ENCODE measurements around the gene SCGB1A1. TPM values are rescaled to one million over a fixed set of nuclear protein-coding genes. Genes with fewer than 3 reads are reported as not detected.
A peak's percentile ranks its signal among the peaks of the same experiment; 100 is the strongest.

SCGB1A1 gene
- total RNA-seq, 1 donor from 2014 or later, result not detected

GRCh38 chr11:62418136-62418535 lies 697 bp upstream of the SCGB1A1 start:
- Mint-ChIP-seq H3K27me3 (peaks cover 2% of the 10 kb centered on the region), H3K27ac (no peak overlapping the region), H3K4me1 (ENCODE audit: unreplicated experiment) (peaks cover 19% of the 10 kb centered on the region), H3K4me3 (no peak overlapping the region), H3K9me3 (no peaks in the 10 kb centered on the region), H3K36me3 (no peaks in the 10 kb centered on the region)
- no peak for TF ChIP-seq CTCF (conservative IDR thresholded peaks at IDR 0.05)
- DNase-seq (ENCODE audit: extremely low spot score, unreplicated experiment), result no peak

- Mint-ChIP-seq H3K4me1 (ENCODE audit: unreplicated experiment) (peaks cover 26% of the 10 kb centered on the region), H3K9me3 (no peaks in the 10 kb centered on the region), H3K4me3 (no peak overlapping the region), H3K27ac (no peak overlapping the region), H3K27me3 (peaks cover 8% of the 10 kb centered on the region), H3K36me3 (no peaks in the 10 kb centered on the region)
- DNase-seq (ENCODE audit: extremely low spot score, unreplicated experiment), result no peak
- TF ChIP-seq CTCF (conservative IDR thresholded peaks at IDR 0.05), result no peak
Observed at GRCh38 chr11:62419314-62419929, 589 bp downstream of the SCGB1A1 start.

GRCh38 chr11:62419943-62420342 lies 1.1 kb downstream of the SCGB1A1 start:
- Mint-ChIP-seq H3K36me3 (no peaks in the 10 kb centered on the region), H3K4me3 (no peak overlapping the region), H3K9me3 (no peaks in the 10 kb centered on the region), H3K4me1 (ENCODE audit: unreplicated experiment) (peaks cover 26% of the 10 kb centered on the region), H3K27ac (no peak overlapping the region), H3K27me3 (peaks cover 8% of the 10 kb centered on the region)
- DNase-seq (ENCODE audit: extremely low spot score, unreplicated experiment), result no peak
- TF ChIP-seq CTCF (conservative IDR thresholded peaks at IDR 0.05), result no peak

GRCh38 chr11:62420882-62421281 lies 2.0 kb downstream of the SCGB1A1 start:
- H3K27ac Mint-ChIP-seq, result no peak overlapping the region
- no peaks in the 10 kb centered on the region for H3K36me3 Mint-ChIP-seq
- H3K27me3 Mint-ChIP-seq, result peaks cover 8% of the 10 kb centered on the region
- no peaks in the 10 kb centered on the region for H3K9me3 Mint-ChIP-seq
- no peak for DNase-seq (ENCODE audit: extremely low spot score, unreplicated experiment)
- peaks cover 26% of the 10 kb centered on the region for H3K4me1 Mint-ChIP-seq (ENCODE audit: unreplicated experiment)
- no peak overlapping the region for H3K4me3 Mint-ChIP-seq
- no peak for TF ChIP-seq CTCF (conservative IDR thresholded peaks at IDR 0.05)

- Mint-ChIP-seq H3K4me1 (ENCODE audit: unreplicated experiment) (peaks cover 35% of the 10 kb centered on the region), H3K9me3 (no peaks in the 10 kb centered on the region), H3K36me3 (no peaks in the 10 kb centered on the region), H3K4me3 (no peak overlapping the region), H3K27ac (no peak overlapping the region), H3K27me3 (peaks cover 8% of the 10 kb centered on the region)
- no peak for TF ChIP-seq CTCF (conservative IDR thresholded peaks at IDR 0.05)
- DNase-seq (ENCODE audit: extremely low spot score, unreplicated experiment), result no peak
Observed at GRCh38 chr11:62421996-62422395, 3.2 kb downstream of the SCGB1A1 start.

GRCh38 chr11:62423012-62423411 lies 4.2 kb downstream of the SCGB1A1 start:
- TF ChIP-seq CTCF (conservative IDR thresholded peaks at IDR 0.05), result no peak
- H3K27me3 Mint-ChIP-seq, result peaks cover 8% of the 10 kb centered on the region
- H3K27ac Mint-ChIP-seq, result peak overlapping the region; percentile 71
- H3K36me3 Mint-ChIP-seq, result no peaks in the 10 kb centered on the region
- peaks cover 40% of the 10 kb centered on the region for H3K4me1 Mint-ChIP-seq (ENCODE audit: unreplicated experiment)
- DNase-seq (ENCODE audit: extremely low spot score, unreplicated experiment), result no peak
- H3K4me3 Mint-ChIP-seq, result peak overlapping the region; percentile 38
- no peaks in the 10 kb centered on the region for H3K9me3 Mint-ChIP-seq
